Spleen (tissue), 11 donors: Measurements from ENCODE around the gene RTP2. TPM values are rescaled to one million over a fixed set of nuclear protein-coding genes. Genes with fewer than 3 reads are reported as not detected.

Experiments
- DNase-seq: peaks from one replicate; pipeline ENCODE4 v3.0.0-alpha.2; 2020
- H3K27ac ChIP-seq, 8 donors: fragments of 200-600 bp; sonication (generic) in 7 of 8; 1 replicate in 4 of 8; 2 replicates in 4 of 8; pipeline versions ENCODE4 v1.5.0 to v1.8.0; 2016 to 2021; ENCODE audit warnings: inconsistent platforms in 4 of 8, mild to moderate bottlenecking in 4 of 8, moderate library complexity in 1 of 8
- H3K27me3 ChIP-seq, 7 donors: fragments of 200-600 bp; sonication (generic) in 6 of 7; replicated peaks in 1 of 7; 1 replicate in 4 of 7; 2 replicates in 3 of 7; pipeline versions ENCODE4 v1.5.0 to v1.8.0; 2016 to 2021; ENCODE audit warnings: inconsistent platforms in 3 of 7, mild to moderate bottlenecking in 1 of 7
- H3K36me3 ChIP-seq, 6 donors: fragments of 200-600 bp; sonication (generic) in 5 of 6; 1 replicate in 4 of 6; 2 replicates in 2 of 6; pipeline versions ENCODE4 v1.5.0 to v1.8.0; 2016 to 2021; ENCODE audit warnings: inconsistent platforms in 2 of 6
- H3K4me1 ChIP-seq, 6 donors: fragments of 200-600 bp; sonication (generic) in 5 of 6; 1 replicate in 3 of 6; 2 replicates in 3 of 6; pipeline versions ENCODE4 v1.5.0 to v1.8.0; 2016 to 2021; ENCODE audit warnings: inconsistent platforms in 3 of 6
- H3K4me3 ChIP-seq, 8 donors: fragments of 200-600 bp; sonication (generic) in 7 of 8; 1 replicate in 4 of 8; 2 replicates in 4 of 8; pipeline versions ENCODE4 v1.5.0 to v1.8.0; 2016 to 2021; ENCODE audit warnings: inconsistent platforms in 4 of 8, mild to moderate bottlenecking in 4 of 8, moderate library complexity in 2 of 8
- H3K9me3 ChIP-seq, 8 donors: fragments of 200-600 bp; sonication (generic) in 7 of 8; 1 replicate in 4 of 8; 2 replicates in 4 of 8; pipeline versions ENCODE4 v1.5.0 to v1.8.0; 2016 to 2021; ENCODE audit warnings: inconsistent platforms in 4 of 8
- CTCF ChIP-seq, 11 experiments: fragments of 200-600 bp in 7 of 11; fragments of 450-650 bp in 4 of 11; sonication (generic) in 4 of 11; IDR thresholded peaks in 8 of 11; conservative IDR thresholded peaks in 3 of 11; 1 replicate in 7 of 11; 2 replicates in 4 of 11; pipeline versions ENCODE4 v1.4.0 to v1.8.0; 2016 to 2021; ENCODE audit warnings: antibody characterized with exemption in 11 of 11, inconsistent platforms in 4 of 11, mild to moderate bottlenecking in 1 of 11
- POLR2A ChIP-seq, 3 donors: fragments of 450-650 bp; IDR thresholded peaks; one replicate each; pipeline ENCODE4 v1.5.1; 2017; ENCODE audit warnings: antibody characterized with exemption in 3 of 3, mild to moderate bottlenecking in 1 of 3
- POLR2AphosphoS5 ChIP-seq, 3 donors: sonication (generic); formaldehyde crosslinking; IDR thresholded peaks; one replicate each; pipeline ENCODE4 v1.5.1; 2017; ENCODE audit warnings: antibody characterized with exemption in 3 of 3
- WGBS, 5 donors: extraction: QIAGEN DNeasy Blood & Tissue Kit in 3 of 5; methylation state at CpG; one replicate each; pipeline versions ENCODE4 v1.1.5 to v1.1.7; 2013 to 2018; 5-methylcytosine and 5-hydroxymethylcytosine counted together
- intact Hi-C: fragments of 100-400 bp; cut with DNase I; formaldehyde crosslinking; loops from one replicate; pipeline ENCODE4 v1.15.0; 2023; ENCODE audit warnings: low total_unique reads
- polyA plus RNA-seq, 3 donors: library from polyadenylated mRNA; stranded (reverse); fragments of 200-250 nt; gene quantifications; one replicate each; pipeline ENCODE4 v1.2.1, GENCODE V29; 2013
- total RNA-seq, 7 donors: library from RNA; depleted of rRNA in 3 of 7; stranded (reverse); fragments of >200 nt in 3 of 7; fragmentation: NEBNext Ultra II Directional in 4 of 7; extraction: Animal tissue kit (Norgen Biotek cat#: 25700) in 4 of 7; gene quantifications; one replicate each; pipeline versions ENCODE4 v1.1.0 to v1.2.1, GENCODE V29; 2016 to 2021
- donor health status: healthy with polysubstance abuse.
- donor health status: DM: no; HTN: no; CAD: no; lungs with moderate emphysema.
- donor health status: DM: no; HTN: no; CAD: no.
- donor health status: Bipolar disorder and iron deficiency.
- donor health status: healthy.
- donor health status: DM: no; HTN: no; CAD: no.
- donor health status: DM: yes; HTN: yes; CAD: no.

The RTP2 gene
- total and polyA plus RNA-seq, 10 donors: not detected

GRCh38 chr3:187693431-187693830 is 8.9 kb downstream of the RTP2 start:
- 93 to 100% (median 95%) methylated on average over 1 of the region's 1 CpG for WGBS, 5 donors
- intact Hi-C loops: no loop called here
- Histone ChIP-seq H3K4me1 (no peaks in the 10 kb centered on the region), H3K36me3 (no peaks in the 10 kb centered on the region), H3K27ac (no peak overlapping the region), H3K27me3 (peaks cover 0 to 34% (median 0%) of the 10 kb centered on the region in 7 donors), H3K9me3 (no peaks in the 10 kb centered on the region), H3K4me3 (no peak overlapping the region)
- no peak for DNase-seq
- TF ChIP-seq POLR2A (IDR thresholded peaks at IDR 0.05) (no peak), CTCF (IDR thresholded peaks at IDR 0.05 in 8 of 11, conservative IDR thresholded peaks at IDR 0.05 in 3 of 11) (no peak), POLR2AphosphoS5 (IDR thresholded peaks at IDR 0.05) (no peak)

GRCh38 chr3:187689984-187690383 is 12.4 kb downstream of the RTP2 start:
- peaks cover 0 to 29% (median 0%) of the 10 kb centered on the region in 7 donors for H3K27me3 ChIP-seq
- no peak overlapping the region for H3K27ac ChIP-seq
- H3K4me3 ChIP-seq: no peak overlapping the region
- WGBS, 5 donors: 58 to 88% (median 69%) methylated on average over 4 of the region's 4 CpGs
- no peak for DNase-seq
- intact Hi-C loops: loop anchor here (10.0 kb wide), 1 partner anchor 465 kb away; no protein-coding TSS in a partner anchor
- no peaks in the 10 kb centered on the region for H3K36me3 ChIP-seq
- no peak for TF ChIP-seq POLR2AphosphoS5 (IDR thresholded peaks at IDR 0.05)
- TF ChIP-seq POLR2A (IDR thresholded peaks at IDR 0.05): no peak
- TF ChIP-seq CTCF (IDR thresholded peaks at IDR 0.05 in 8 of 11, conservative IDR thresholded peaks at IDR 0.05 in 3 of 11): no peak
- no peaks in the 10 kb centered on the region for H3K4me1 ChIP-seq
- peaks cover 0 to 24% (median 18%) of the 10 kb centered on the region in 8 donors for H3K9me3 ChIP-seq

GRCh38 chr3:187686621-187687273 is 15.6 kb downstream of the RTP2 start:
- intact Hi-C loops: loop anchor here (10.0 kb wide), 1 partner anchor 462 kb away; no protein-coding TSS in a partner anchor

More at GRCh38 chr3:187686621-187687273, 15.6 kb downstream of the RTP2 start:
- H3K27me3 ChIP-seq: peaks cover 0 to 31% (median 0%) of the 10 kb centered on the region in 7 donors
- H3K27ac ChIP-seq: no peak overlapping the region
- DNase-seq: no peak
- no peaks in the 10 kb centered on the region for H3K4me1 ChIP-seq
- no peak for TF ChIP-seq POLR2A (IDR thresholded peaks at IDR 0.05)
- TF ChIP-seq CTCF (IDR thresholded peaks at IDR 0.05 in 8 of 11, conservative IDR thresholded peaks at IDR 0.05 in 3 of 11): no peak
- TF ChIP-seq POLR2AphosphoS5 (IDR thresholded peaks at IDR 0.05): no peak
- H3K9me3 ChIP-seq: peaks cover 0 to 27% (median 20%) of the 10 kb centered on the region in 8 donors
- H3K4me3 ChIP-seq: no peak overlapping the region
- 89 to 96% (median 93%) methylated on average over 5 of the region's 5 CpGs for WGBS, 5 donors
- no peaks in the 10 kb centered on the region for H3K36me3 ChIP-seq
